Measurements from ENCODE around the gene RPIA.

RPIA gene

GRCh38 chr2:88669482-88670214 is 21.8 kb upstream of the RPIA start:
- Histone ChIP-seq H3K9me2 (replicated peaks; ENCODE audit: control insufficient read depth, low read length) (no peaks in the 10 kb centered on the region), H3K9me3 (ENCODE audit: control insufficient read depth, insufficient read depth, low read length) (no peaks in the 10 kb centered on the region), H4K20me1 (ENCODE audit: control insufficient read depth, insufficient read depth, low read depth, low read length) (no peaks in the 10 kb centered on the region), H3K4me2 (ENCODE audit: low read length) (no peak overlapping the region), H3K27ac (ENCODE audit: low read depth, low read length) (no peak overlapping the region), H3K27me3 (ENCODE audit: control insufficient read depth, low read length) (no peaks in the 10 kb centered on the region), H3F3A (ENCODE audit: control insufficient read depth, insufficient read depth) (no peaks in the 10 kb centered on the region), H3K4me3 (ENCODE audit: low read length) (no peak overlapping the region), H3K79me2 (ENCODE audit: control insufficient read depth, low read length) (no peaks in the 10 kb centered on the region), H3K36me3 (ENCODE audit: control insufficient read depth, low read length) (no peaks in the 10 kb centered on the region), H3K4me1 (ENCODE audit: control insufficient read depth, low read length) (peaks cover 8% of the 10 kb centered on the region)
- no peak for TF ChIP-seq EZH2phosphoT487 (IDR thresholded peaks at IDR 0.05; ENCODE audit: borderline replicate concordance, low read length)
- peak; percentile 69 for TF ChIP-seq CTCF (IDR thresholded peaks at IDR 0.05; ENCODE audit: low read depth, low read length, poor library complexity, severe bottlenecking)

GRCh38 chr2:88671786-88672427 is 19.6 kb upstream of the RPIA start:
- Histone ChIP-seq H3K4me1 (ENCODE audit: control insufficient read depth, low read length) (peaks cover 8% of the 10 kb centered on the region), H3K27me3 (ENCODE audit: control insufficient read depth, low read length) (no peaks in the 10 kb centered on the region), H3K4me2 (ENCODE audit: low read length) (no peak overlapping the region), H3K9me3 (ENCODE audit: control insufficient read depth, insufficient read depth, low read length) (no peaks in the 10 kb centered on the region), H3K4me3 (ENCODE audit: low read length) (no peak overlapping the region), H3K36me3 (ENCODE audit: control insufficient read depth, low read length) (no peaks in the 10 kb centered on the region), H3K79me2 (ENCODE audit: control insufficient read depth, low read length) (no peaks in the 10 kb centered on the region), H3K9me2 (replicated peaks; ENCODE audit: control insufficient read depth, low read length) (no peaks in the 10 kb centered on the region), H3F3A (ENCODE audit: control insufficient read depth, insufficient read depth) (no peaks in the 10 kb centered on the region), H4K20me1 (ENCODE audit: control insufficient read depth, insufficient read depth, low read depth, low read length) (no peaks in the 10 kb centered on the region), H3K27ac (ENCODE audit: low read depth, low read length) (no peak overlapping the region)
- TF ChIP-seq CTCF (IDR thresholded peaks at IDR 0.05; ENCODE audit: low read depth, low read length, poor library complexity, severe bottlenecking) (peak; percentile 93), EZH2phosphoT487 (IDR thresholded peaks at IDR 0.05; ENCODE audit: borderline replicate concordance, low read length) (no peak)

GRCh38 chr2:88673363-88673762 is 18.1 kb upstream of the RPIA start:
- Histone ChIP-seq H3K4me3 (ENCODE audit: low read length) (no peak overlapping the region), H3K27me3 (ENCODE audit: control insufficient read depth, low read length) (no peaks in the 10 kb centered on the region), H3K79me2 (ENCODE audit: control insufficient read depth, low read length) (no peaks in the 10 kb centered on the region), H3K4me2 (ENCODE audit: low read length) (no peak overlapping the region), H3K4me1 (ENCODE audit: control insufficient read depth, low read length) (peaks cover 8% of the 10 kb centered on the region), H3K9me2 (replicated peaks; ENCODE audit: control insufficient read depth, low read length) (no peaks in the 10 kb centered on the region), H3F3A (ENCODE audit: control insufficient read depth, insufficient read depth) (no peaks in the 10 kb centered on the region), H4K20me1 (ENCODE audit: control insufficient read depth, insufficient read depth, low read depth, low read length) (no peaks in the 10 kb centered on the region), H3K27ac (ENCODE audit: low read depth, low read length) (no peak overlapping the region), H3K9me3 (ENCODE audit: control insufficient read depth, insufficient read depth, low read length) (no peaks in the 10 kb centered on the region), H3K36me3 (ENCODE audit: control insufficient read depth, low read length) (no peaks in the 10 kb centered on the region)
- TF ChIP-seq CTCF (IDR thresholded peaks at IDR 0.05; ENCODE audit: low read depth, low read length, poor library complexity, severe bottlenecking), result no peak
- no peak for TF ChIP-seq EZH2phosphoT487 (IDR thresholded peaks at IDR 0.05; ENCODE audit: borderline replicate concordance, low read length)
